NCI-H510A (cell line): ENCODE measurements around the gene SLC4A5.
"Not testable (repeated sequence)": the region's sequence is repeated elsewhere in the genome, so short reads cannot be mapped to it uniquely, and the experiment has no call there.

Experiments
- DNase-seq: peaks from one replicate; lab custom pipeline; 2025; lab: John Stamatoyannopoulos, UW

The SLC4A5 gene

GRCh38 chr2:74198461-74199274 lies 144.5 kb downstream of the SLC4A5 start, which contains the start of gene MTHFD2:
TSS of gene MTHFD2 (plus strand) at chr2:74198615. CDS start at chr2:74198642, 27 bp downstream.
- peak; percentile 98 for DNase-seq

GRCh38 chr2:74198023-74198460 lies 145.2 kb downstream of the SLC4A5 start:
- DNase-seq, result no peak

- no peak for DNase-seq
Measured at GRCh38 chr2:74197049-74197448, 146.2 kb downstream of the SLC4A5 start.

- no peak for DNase-seq
Measured at GRCh38 chr2:74194799-74195198, 148.4 kb downstream of the SLC4A5 start.

DNA sequence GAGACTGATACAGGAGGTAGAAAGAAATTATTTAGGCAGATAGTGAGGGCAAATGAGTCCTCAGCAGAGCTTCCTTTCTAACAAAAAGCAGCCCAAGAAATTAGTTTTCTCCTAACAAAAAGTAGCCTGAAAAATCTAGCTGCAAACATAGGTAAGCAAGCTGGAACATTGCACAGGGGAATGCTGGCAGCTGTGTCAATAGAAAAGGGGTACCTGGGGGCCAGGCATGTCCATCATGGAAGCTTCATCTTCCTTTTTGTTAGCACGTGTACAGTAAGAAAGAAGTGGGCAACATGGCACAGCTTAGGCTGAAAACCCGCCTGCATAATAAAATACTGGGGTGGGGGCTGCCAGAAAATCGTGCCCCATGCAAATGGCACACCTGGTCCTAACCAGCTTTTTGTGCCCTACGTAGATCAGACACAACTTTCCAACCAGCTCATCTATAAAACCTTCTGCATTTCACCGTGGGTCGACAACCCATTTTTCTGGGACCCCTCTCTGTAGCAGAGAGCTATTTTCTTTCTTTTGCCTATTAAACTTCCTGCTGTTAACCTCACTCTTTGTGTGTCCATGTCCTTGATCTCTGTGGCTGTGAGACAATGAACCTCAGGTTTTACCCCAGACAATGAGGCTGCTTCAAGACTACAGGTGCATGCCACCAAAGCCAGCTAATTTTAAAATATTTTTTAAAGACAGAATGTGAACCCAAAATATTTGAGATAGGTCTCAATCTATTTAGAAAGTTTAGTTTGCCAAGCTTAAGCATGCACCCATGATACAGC lies 151.4 kb downstream of the SLC4A5 start:
- no peak for DNase-seq

- no peak for DNase-seq
Measured at GRCh38 chr2:74188696-74189095, 154.5 kb downstream of the SLC4A5 start.

DNA sequence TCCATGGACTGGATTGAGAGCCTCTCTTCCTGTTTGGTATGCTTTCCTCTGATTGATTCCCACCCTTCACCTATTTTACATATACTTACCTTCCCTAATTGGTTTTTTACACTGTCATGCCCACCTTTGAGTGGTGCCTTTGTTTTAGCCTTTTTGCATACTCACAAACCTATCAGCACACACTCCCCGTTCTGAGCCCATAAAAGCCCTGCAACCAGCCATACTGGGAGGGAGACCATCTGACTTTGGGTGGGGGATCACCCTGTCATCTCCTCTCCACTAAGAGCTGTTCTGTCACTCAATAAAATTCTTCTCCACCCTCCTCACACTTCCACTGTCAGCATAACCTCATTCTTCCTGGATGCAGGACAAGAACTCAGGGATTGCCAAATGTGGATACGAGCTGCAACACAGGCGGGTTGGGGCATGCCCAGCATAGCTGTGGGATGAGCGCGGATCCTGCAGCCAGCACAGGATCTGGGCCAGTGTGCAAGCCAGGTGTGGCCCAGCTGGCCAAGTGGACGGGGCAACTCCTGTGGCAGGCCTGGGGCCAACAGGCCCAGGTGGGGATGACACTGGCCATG lies 155.1 kb downstream of the SLC4A5 start:
- DNase-seq, result peak; percentile 63

GRCh38 chr2:74186706-74187105 lies 156.5 kb downstream of the SLC4A5 start:
- not testable (repeated sequence) for DNase-seq

DNA sequence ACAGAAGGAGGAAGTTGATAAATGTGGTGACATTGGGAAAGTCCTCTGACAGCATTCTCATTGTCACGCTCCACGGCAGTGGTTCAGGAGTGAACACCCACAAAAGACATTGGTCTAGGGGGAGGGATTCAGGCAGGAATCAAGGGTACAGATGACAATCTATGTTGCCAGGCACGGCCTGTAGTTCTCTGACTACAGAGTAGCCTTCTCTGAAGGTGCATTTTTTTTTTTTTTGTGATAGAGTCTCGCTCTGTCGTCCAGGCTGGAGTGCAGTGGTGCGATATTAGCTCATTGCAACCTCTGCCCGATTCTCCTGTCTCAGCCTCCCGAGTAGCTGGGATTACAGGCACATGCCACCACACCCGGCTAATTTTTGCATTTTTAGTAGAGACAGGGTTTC lies 157.2 kb downstream of the SLC4A5 start:
- DNase-seq, result no peak

DNA sequence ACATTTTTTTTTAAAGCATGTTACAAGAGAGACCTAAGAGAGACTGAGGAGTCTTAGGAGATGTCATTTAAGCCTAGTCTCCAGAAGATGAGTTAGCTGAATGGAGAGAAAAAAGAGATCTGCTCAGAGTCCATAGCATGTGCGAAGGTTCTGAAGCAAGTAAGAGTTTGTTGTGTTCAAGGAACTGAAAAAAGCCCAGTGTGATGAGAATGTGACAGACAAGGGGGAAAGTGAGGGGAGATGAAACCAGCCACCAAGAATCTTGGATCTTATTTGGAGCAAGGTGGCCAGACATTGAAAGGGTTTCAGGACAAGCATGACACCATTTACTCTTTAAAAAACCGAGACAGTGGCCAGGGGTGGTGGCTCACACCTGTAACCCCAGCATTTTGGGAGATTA lies 159.3 kb downstream of the SLC4A5 start:
- no peak for DNase-seq

DNA sequence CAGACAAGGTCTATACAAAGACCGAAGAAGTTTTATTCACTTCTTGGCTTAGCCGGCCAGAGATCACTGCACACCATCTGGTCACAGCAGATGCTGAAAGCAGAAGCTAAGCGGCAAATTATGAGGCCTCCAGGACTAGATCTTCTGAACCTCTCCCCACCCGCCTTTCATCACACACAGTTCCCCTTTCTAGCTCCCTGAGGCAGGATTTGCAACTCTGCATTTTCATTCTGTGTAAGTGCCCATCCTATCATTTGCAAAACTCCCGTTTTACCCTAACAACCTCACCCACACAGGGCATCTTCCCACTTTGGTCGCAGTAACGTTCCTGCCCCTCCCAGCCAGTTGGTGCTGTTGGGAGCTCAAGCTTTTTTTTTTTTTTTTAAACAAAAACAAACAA lies 161.5 kb downstream of the SLC4A5 start:
- no peak for DNase-seq

- no peak for DNase-seq
Measured at GRCh38 chr2:74179063-74179865, 164.0 kb downstream of the SLC4A5 start.

- DNase-seq, result peak; percentile 97
Measured at GRCh38 chr2:74178211-74179062, 164.8 kb downstream of the SLC4A5 start, which contains the start of gene MOB1A. TSS of gene MOB1A (minus strand) at chr2:74178879. CDS start at chr2:74178674, 205 bp downstream.

- DNase-seq, result no peak
Measured at GRCh38 chr2:74177696-74178095, 165.5 kb downstream of the SLC4A5 start.

- no peak for DNase-seq
Measured at GRCh38 chr2:74174909-74175308, 168.3 kb downstream of the SLC4A5 start.

DNA sequence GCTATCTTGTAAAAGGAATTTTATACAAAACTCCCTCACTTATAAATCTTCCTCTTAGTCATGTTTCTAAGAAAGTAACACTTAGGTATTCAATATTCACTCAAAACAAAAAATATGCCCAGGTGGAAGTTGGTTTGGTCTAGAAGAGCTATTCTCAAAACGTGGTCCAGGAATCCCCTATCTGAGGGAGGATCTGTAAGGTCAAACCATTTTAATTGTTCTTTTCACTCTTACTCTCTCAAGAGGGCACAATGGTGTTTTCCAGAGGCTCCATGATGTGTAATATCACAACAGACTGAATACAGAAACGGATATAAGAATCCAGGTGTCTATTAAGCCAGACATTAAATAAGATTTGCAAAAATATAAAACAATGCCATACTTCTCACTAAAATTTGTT lies 174.5 kb downstream of the SLC4A5 start:
- no peak for DNase-seq
